GM21723 (cell line): Measurements from ENCODE around the gene SC5D.

Experiments
- ATAC-seq: cut with Tn5 transposase; IDR thresholded peaks from one replicate; pipeline ENCODE4 v1.9.1; 2021; ENCODE audit warnings: mild to moderate bottlenecking, moderate library complexity; ENCODE audit not compliant: unreplicated experiment

Gene SC5D

GRCh38 chr11:121328176-121328966 is 35.8 kb downstream of the SC5D start:
- no peak for ATAC-seq

DNA sequence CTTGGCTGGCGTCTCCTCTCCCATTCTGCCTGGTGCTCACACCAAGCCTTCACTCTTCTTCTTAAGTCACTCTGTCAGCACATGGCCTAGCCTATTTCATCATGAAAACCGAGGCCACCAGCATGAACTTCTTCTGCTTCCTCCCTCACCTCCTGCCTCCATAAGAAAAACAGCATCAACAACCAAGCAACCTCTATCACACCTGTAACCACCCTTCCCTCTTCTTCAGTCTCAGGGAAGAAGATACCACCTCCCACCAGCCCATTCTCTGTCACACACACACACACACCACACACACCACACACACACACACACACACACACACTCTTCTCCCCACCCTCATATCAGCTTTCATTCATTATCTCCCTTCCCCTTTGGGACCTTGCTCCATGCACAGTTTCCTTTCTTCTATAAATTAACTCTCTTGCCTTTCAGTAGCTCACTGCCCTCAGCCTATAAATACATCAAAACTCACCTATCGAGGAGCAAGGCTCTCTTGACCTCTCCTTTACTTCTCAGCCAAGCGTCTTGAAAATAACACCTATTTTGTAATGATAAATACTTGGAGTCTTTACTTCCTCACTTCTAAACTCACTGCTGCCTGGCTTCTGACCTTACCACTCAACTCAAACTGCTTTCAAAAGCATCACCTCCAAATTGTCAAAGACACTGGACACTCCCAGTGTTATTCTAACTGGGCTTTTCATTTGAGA is 36.6 kb downstream of the SC5D start:
- ATAC-seq, result no peak

DNA sequence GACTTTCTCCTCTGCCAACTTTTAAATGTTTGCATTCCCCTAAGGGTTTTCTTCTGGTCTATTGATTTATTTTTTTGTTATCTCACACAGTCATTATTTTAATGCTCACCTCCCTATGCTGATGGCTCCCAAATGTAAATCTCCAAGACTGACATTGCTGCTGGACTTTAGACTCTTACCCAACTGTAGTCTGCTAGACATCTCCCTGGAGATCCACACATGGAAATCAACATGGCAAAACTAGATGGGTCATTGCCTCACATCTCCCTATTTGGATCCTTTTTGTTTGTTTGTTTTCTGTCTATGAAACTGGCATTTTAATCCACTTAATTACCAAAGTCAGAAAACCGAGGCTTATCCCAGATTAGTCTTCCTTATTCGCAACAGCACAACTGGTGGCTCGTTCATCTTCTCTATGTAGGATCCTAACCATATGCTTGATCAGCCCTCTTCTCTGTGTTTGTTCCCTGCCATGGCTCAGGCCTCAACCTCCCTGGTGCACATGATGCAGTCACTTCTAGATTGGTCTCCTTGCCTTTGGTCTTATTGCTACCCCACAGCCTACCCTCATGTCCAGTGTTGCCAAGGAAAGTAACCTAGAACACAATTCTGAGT is 37.3 kb downstream of the SC5D start:
- no peak for ATAC-seq

DNA sequence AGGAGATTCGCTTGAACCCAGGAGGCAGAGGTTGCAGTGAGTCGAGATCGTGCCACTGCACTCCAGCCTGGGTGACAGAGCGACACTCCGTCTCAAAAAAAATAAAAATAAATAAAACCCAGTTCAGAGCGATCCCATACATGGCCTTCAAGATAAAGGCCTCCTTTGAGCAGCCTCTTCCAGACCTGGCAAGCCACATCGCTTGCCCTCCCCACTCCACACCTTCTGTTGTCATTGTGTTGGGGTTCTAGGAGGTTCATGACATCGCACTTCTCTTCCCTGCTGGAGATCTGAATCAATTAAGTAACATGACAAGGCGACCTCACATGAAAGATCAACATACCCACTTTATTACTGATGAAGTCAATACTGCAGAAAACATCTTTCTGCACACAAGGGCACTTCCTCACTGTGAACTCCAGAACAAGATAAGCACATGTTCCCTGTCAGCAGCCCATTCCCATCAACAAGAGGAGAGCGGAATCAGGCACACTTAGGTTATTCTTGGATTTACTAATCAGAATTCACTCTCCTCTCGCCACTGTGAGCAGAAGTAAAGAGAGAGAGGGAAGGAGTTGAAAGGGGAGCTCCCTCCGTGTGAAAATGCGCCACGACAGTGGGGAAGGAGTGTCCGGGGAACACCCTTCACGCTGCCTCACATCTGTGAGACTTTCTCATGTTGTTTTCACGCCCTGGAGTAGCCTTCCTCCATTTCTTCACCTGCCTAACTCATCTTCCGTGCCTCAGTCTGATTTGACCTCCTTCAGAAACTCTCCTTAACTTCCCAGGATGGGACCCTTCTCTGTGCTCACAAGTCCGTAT is 38.3 kb downstream of the SC5D start:
- no peak for ATAC-seq

DNA sequence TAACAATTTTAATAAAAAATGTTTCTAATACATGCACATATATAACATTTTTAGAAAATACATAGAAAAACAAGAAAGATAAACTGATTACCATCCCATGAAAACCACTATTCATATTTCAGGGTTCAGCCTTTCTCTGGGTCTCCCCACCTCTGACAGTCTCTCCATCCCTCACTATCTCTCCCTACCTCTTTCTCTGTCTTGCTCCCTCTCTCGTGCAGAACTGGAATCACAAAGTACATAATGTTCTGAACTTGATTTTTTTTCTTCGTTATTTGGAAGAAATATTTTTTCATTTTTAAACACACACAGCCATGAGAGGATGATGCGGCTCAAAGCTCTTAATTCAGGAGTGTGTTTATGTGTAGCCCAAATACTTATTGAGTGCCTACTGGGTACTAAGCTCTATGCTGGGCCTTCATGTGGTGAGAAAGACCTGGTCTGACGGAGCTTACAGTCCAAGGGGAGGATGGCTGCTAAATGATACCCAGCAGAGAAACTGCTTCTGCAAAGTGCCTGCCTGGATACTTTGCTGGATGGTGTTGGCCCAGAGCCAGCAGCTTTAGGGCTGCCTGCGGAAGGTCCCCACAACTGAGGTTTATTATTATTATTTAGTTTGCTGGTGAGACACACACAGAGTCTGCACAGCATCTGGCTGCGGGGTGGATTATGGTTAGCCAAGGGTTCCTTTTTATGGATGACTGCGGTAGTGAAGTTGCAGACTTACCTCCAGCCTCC is 42.6 kb downstream of the SC5D start:
- ATAC-seq, result no peak

GRCh38 chr11:121336279-121336937 is 43.8 kb downstream of the SC5D start:
- ATAC-seq, result no peak

DNA sequence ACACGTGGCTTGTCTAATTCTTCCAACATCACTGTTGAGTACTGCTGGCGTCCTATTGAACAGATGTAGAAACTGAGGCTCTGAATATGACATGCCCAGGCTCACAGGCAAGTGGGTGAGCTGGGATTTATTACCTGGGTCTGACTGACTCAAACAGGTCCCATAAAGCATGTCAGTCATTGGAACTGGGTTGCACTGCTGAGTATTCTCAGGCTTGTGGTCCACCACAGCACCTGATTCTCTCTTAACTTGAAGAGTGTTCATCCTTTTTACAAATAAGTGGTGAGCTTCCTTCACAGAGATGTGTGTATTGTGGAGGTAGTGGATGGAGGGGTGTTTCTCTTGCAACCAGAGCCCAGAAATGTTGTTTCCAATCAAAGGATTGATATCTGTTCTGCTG is 44.5 kb downstream of the SC5D start:
- ATAC-seq, result peak; percentile 43

- no peak for ATAC-seq
Observed at GRCh38 chr11:121337740-121338272, 45.2 kb downstream of the SC5D start.

DNA sequence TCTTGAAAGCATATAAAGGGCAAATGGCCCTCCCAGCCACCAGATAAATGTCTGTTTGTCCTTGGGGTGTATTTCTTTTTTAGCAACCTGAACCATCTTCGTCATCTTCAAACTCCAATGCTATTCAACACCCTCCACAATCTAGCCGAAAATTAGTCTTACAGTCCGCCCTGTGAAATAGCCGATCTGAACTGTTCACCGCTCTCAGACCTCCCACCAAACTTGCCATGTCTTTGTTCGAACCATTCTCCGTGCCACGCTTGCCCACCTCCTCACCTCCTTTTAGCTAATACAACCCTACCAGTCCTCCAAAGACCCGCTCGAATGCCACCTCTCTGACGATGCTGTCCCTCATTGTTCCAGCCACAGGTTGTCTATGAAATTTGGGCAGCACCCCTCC is 46.0 kb downstream of the SC5D start:
- no peak for ATAC-seq

DNA sequence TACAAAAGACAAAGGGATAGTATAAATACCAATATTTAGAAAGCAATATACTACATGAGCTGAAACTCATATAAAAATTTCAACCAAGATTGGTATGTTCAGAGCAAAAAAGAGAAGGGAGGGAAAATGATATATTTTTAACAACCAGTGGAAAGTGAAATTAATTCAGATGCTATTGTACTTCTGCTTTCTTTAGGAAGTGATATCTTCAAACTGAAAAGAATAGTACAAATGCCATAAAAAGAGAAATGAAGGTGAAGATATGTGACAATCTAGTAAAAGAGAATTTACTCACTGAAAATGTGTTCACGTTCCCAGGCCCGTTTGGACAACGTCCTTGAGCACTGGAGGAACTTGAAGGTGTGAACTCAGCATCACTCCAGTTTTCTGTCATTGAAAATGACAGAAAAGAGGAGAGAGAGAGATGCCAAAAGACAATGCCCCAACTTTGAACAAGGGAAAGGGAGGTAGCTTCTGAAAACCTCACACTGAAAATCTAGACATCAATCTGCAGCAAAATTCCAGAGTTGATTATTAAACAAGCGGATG is 47.5 kb downstream of the SC5D start:
- no peak for ATAC-seq

DNA sequence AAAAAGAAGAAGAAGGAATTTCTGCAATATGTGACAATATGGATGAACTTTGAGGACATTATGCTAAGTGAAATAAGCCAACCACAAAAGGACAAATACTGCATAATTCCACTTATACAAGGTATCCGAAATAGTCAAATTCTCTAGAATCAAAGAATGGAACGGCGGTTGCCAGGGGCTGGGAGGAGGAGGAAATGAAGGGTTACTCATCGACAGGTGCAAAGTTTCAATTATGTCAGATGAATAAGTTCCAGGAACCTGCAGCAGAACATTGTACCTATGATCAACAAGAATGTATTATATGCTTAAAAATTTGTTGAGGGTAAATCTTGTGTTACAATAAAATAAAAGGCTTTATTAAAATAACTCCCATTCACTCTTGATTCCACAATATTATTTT is 49.0 kb downstream of the SC5D start:
- ATAC-seq, result no peak

GRCh38 chr11:121344824-121345223 is 52.3 kb downstream of the SC5D start:
- ATAC-seq, result no peak

DNA sequence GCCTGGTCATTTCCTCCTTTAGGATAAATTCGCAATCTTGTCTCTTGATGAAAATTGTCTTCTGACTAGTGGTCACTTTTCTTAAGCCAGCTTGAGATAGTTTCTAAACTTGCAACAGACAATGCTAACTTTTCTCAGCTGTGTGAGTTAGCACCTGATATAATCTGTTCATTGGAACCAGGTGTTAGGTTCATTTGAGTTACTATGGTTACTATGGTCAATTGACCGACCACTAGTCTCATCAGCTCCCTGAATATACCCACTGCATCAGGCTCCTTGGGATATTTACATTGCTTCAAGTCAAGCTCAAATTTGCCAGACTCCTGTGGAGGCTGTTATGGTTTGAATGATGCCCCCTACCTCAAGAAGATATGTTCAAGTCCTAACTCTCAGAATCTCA is 54.5 kb downstream of the SC5D start:
- no peak for ATAC-seq

DNA sequence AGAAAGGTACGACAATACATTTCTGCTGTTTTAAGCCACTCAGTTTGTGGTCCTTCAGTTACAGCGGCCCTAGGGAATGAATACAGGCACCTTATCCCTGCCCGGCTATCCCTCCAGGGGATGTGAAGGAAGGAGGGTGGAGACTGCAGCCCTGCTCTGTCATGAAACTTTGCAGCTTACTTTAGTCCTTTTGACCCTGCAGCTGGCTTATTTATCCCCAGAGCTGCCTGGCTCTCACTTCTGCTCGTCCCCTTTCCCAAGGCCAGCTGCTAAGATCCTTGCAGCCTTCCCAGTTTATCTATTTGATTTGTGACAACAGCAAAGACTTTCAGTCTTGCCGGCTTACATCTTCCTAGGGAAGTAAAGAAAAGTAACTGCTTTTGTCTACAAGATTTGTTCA is 55.2 kb downstream of the SC5D start:
- no peak for ATAC-seq

DNA sequence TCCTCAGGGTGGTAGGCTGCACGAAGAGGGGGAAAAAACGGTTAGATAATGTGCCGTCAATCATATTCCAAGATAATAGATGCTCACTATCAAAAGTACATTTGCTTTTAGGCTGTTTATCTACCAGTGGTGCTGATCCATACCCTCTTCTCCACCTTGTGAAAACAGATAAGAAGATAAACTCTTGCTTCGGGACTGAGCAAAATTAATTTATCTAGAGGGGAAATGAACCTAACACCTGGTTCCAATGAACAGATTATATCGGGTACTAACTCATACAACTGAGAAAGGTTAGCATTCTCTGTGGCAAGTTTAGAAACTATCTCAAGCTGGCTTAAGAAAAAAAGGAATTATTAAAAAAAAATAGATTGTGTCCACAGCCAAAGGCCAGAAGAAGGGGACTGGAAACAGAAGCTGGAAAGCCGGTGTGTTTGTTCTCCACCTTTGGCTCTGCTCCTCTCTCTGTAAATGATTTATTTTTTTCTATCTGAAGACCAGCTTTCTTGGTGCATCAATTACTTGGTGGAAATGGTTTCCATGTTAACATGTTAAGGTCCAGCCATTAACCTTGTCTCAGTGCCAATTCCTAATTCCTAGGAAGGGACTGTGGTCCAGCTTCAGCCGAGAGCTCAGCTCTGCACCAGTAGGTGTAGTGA is 55.8 kb downstream of the SC5D start:
- ATAC-seq, result no peak

- ATAC-seq, result no peak
Observed at GRCh38 chr11:121349790-121350189, 57.2 kb downstream of the SC5D start.

- ATAC-seq, result no peak
Observed at GRCh38 chr11:121350314-121351082, 57.9 kb downstream of the SC5D start.

DNA sequence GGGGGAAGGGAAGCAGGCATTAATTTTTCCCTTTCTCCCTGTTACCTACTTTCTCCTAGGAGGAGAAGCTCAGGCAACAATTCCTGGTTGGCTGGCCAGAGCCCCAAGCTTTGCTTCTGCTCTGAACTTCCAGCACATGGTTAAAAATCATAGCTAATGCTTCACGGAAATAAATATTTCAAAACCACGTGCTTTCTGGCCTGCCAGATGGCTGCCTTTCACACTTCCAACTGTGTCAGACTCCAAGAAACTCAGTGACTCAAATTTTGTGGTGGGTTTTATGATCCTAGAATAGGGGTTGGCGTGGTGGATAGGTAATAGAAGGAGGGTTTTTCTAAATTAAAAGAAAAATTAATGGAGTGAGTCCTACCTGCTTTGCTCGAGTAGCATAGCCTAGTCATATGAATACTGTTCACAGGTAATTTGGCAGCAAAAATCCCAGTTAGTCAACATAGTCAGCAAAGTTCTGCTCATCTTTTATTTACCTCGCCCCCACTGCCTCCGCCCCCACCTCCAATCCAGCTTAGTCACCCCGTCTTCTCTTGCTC is 58.6 kb downstream of the SC5D start:
- no peak for ATAC-seq
